MM.1S (cell line): ENCODE measurements around the gene SRI.

Experiments
- EZH2phosphoT487 ChIP-seq: fragments of 300-600 bp; sonication (generic); IDR thresholded peaks from 2 replicates; pipeline ENCODE4 v1.6.1; 2018; ENCODE audit warnings: antibody characterized with exemption, low read length
- TF ChIP-seq, protein P1 (sequence below): fragments of 300-600 bp; sonication (generic); IDR thresholded peaks from 2 replicates; pipeline ENCODE4 v1.5.1; 2016; ENCODE audit warnings: antibody characterized with exemption, low read length, mixed read lengths

GRCh38 chr7:88244258-88244657 is 24.4 kb upstream of the SRI start:
- TF ChIP-seq, protein P1, sequence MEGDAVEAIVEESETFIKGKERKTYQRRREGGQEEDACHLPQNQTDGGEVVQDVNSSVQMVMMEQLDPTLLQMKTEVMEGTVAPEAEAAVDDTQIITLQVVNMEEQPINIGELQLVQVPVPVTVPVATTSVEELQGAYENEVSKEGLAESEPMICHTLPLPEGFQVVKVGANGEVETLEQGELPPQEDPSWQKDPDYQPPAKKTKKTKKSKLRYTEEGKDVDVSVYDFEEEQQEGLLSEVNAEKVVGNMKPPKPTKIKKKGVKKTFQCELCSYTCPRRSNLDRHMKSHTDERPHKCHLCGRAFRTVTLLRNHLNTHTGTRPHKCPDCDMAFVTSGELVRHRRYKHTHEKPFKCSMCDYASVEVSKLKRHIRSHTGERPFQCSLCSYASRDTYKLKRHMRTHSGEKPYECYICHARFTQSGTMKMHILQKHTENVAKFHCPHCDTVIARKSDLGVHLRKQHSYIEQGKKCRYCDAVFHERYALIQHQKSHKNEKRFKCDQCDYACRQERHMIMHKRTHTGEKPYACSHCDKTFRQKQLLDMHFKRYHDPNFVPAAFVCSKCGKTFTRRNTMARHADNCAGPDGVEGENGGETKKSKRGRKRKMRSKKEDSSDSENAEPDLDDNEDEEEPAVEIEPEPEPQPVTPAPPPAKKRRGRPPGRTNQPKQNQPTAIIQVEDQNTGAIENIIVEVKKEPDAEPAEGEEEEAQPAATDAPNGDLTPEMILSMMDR: no peak
- no peak for TF ChIP-seq EZH2phosphoT487
